Common myeloid progenitor, CD34-positive (primary cell): ENCODE data around the gene OSBPL6. TPM values are rescaled to one million over a fixed set of nuclear protein-coding genes. Genes with fewer than 3 reads are reported as not detected.
A peak's percentile ranks its signal among the peaks of the same experiment; 100 is the strongest.
"Not testable (repeated sequence)": the region's sequence is repeated elsewhere in the genome, so short reads cannot be mapped to it uniquely, and the experiment has no call there.

Experiments
- CTCF ChIA-PET: fragments of 350-600 bp; sonication (Branson Sonifier 250); formaldehyde crosslinking; loops from one replicate; lab custom pipeline; 2021; ENCODE audit warnings: antibody characterized with exemption; lab: Charles Lee
- POLR2A ChIA-PET: fragments of 350-600 bp; sonication (Branson Sonifier 250); formaldehyde crosslinking; loops from one replicate; lab custom pipeline; 2021; ENCODE audit warnings: antibody characterized with exemption; lab: Charles Lee
- DNase-seq, 3 donors: peaks; one replicate each; pipeline versions ENCODE4 v3.0.0 to v3.0.0-alpha.2; 2013
- H3K27ac ChIP-seq, 2 experiments: 1 replicate in 1 of 2; 2 replicates in 1 of 2; pipeline ENCODE4 v1.7.0; 2013; ENCODE audit warnings: inconsistent platforms in 2 of 2, low read length in 2 of 2, mild to moderate bottlenecking in 2 of 2, low read depth in 1 of 2, moderate library complexity in 1 of 2; ENCODE audit not compliant: severe bottlenecking in 2 of 2, insufficient read depth in 1 of 2, poor library complexity in 1 of 2
- H3K27me3 ChIP-seq, 5 experiments: replicated peaks in 2 of 5; 1 replicate in 3 of 5; 2 replicates in 2 of 5; pipeline versions ENCODE4 v1.6.1 to v1.7.0; 2013; ENCODE audit warnings: low read length in 4 of 5, mild to moderate bottlenecking in 2 of 5, moderate library complexity in 2 of 5, inconsistent platforms in 1 of 5; ENCODE audit not compliant: insufficient read depth in 5 of 5, control insufficient read depth in 4 of 5
- H3K36me3 ChIP-seq, 4 experiments: 1 replicate in 2 of 4; 2 replicates in 2 of 4; pipeline versions ENCODE4 v1.6.1 to v1.7.0; 2013; ENCODE audit warnings: low read length in 3 of 4, control low read depth in 1 of 4, mild to moderate bottlenecking in 1 of 4; ENCODE audit not compliant: control insufficient read depth in 4 of 4, insufficient read depth in 4 of 4
- H3K4me1 ChIP-seq, 4 experiments: 1 replicate in 3 of 4; 2 replicates in 1 of 4; pipeline versions ENCODE4 v1.6.1 to v1.7.1; 2013; ENCODE audit warnings: low read length in 3 of 4, mild to moderate bottlenecking in 3 of 4, control low read depth in 1 of 4, inconsistent platforms in 1 of 4, moderate library complexity in 1 of 4; ENCODE audit not compliant: control insufficient read depth in 4 of 4, insufficient read depth in 4 of 4; ENCODE audit errors: control extremely low read depth in 1 of 4
- H3K4me3 ChIP-seq, 7 experiments: 1 replicate in 4 of 7; 2 replicates in 3 of 7; pipeline versions ENCODE4 v1.5.1 to v1.7.0; 2013; ENCODE audit warnings: mild to moderate bottlenecking in 7 of 7, low read length in 6 of 7, moderate library complexity in 6 of 7, inconsistent platforms in 2 of 7, low read depth in 2 of 7, control low read depth in 1 of 7; ENCODE audit not compliant: insufficient read depth in 4 of 7, control insufficient read depth in 1 of 7; ENCODE audit errors: extremely low read depth in 1 of 7
- H3K9me3 ChIP-seq, 5 experiments: 1 replicate in 4 of 5; 2 replicates in 1 of 5; pipeline versions ENCODE4 v1.6.1 to v1.7.1; 2013; ENCODE audit warnings: low read length in 4 of 5, mild to moderate bottlenecking in 2 of 5, inconsistent platforms in 1 of 5, low read depth in 1 of 5, moderate library complexity in 1 of 5; ENCODE audit not compliant: control insufficient read depth in 4 of 5, insufficient read depth in 2 of 5; ENCODE audit errors: control extremely low read depth in 1 of 5
- WGBS: methylation state at CpG from one replicate; pipeline ENCODE4 v1.1.5; 2013; ENCODE audit not compliant: insufficient coverage; 5-methylcytosine and 5-hydroxymethylcytosine counted together
- polyA plus RNA-seq: library from polyadenylated mRNA; unstranded; fragments of 120-200 nt; gene quantifications from one replicate; pipeline ENCODE4 v1.2.1, GENCODE V29; 2013

Gene OSBPL6
- polyA plus RNA-seq, result 0.44 TPM

- Histone ChIP-seq H3K27me3 (peaks cover 0 to 41% (median 14%) of the 10 kb centered on the region in 5 experiments), H3K9me3 (no peaks in the 10 kb centered on the region), H3K36me3 (no peaks in the 10 kb centered on the region), H3K4me1 (peaks cover 3 to 33% (median 24%) of the 10 kb centered on the region in 4 experiments), H3K27ac (peak within 1 kb of the TSS in 1 of 2 experiments; percentile 14), H3K4me3 (peak within 1 kb of the TSS; percentile 30 to 84 (median 75))
- ChIA-PET CTCF (no interaction called here), POLR2A (no interaction called here)
- DNase-seq, result peak; percentile 74 to 90 (median 84)
- WGBS, result under 1% methylated on average over 59 of the region's 90 CpGs
Observed at GRCh38 chr2:178193823-178194599, at the start of gene OSBPL6. OSBPL6 (plus strand) TSS chr2:178194512; CDS start chr2:178306185, 111,673 bp downstream.

GRCh38 chr2:178152033-178152432 is 42.3 kb upstream of the OSBPL6 start:
- Histone ChIP-seq H3K9me3 (peaks cover 0 to 3% (median 2%) of the 10 kb centered on the region in 5 experiments), H3K27ac (no peak overlapping the region), H3K27me3 (no peaks in the 10 kb centered on the region), H3K4me3 (no peak overlapping the region), H3K36me3 (no peaks in the 10 kb centered on the region), H3K4me1 (no peaks in the 10 kb centered on the region)
- ChIA-PET POLR2A (no interaction called here), CTCF (interaction anchor here (0.8 kb wide), 1 partner anchor 40 kb away, joined by 3 read pairs; no protein-coding TSS in a partner anchor)
- no CpG with 5 or more reads among the region's 3 CpGs for WGBS
- no peak for DNase-seq

DNA sequence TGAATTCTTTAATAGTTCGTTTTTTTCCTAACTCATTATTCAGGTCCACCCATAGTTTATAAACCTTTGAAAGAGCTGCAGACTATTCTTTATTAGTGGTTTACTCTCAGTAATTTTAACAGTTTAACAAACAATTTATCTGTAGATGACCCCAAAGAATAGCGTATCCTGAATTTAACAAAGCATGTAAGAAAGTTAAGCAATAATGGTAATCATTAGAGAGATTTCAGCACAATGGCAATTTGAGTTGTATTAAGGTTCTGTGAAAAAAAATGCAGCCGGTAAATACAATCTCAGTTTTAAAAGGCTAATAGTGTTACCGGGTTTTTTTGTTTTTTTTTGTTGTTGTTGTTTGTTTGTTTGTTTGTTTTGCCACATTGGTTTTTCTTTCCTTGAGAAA is 41.8 kb upstream of the OSBPL6 start:
- Histone ChIP-seq H3K4me1 (no peaks in the 10 kb centered on the region), H3K9me3 (peaks cover 0 to 3% (median 2%) of the 10 kb centered on the region in 5 experiments), H3K4me3 (no peak overlapping the region), H3K27me3 (no peaks in the 10 kb centered on the region), H3K36me3 (no peaks in the 10 kb centered on the region), H3K27ac (no peak overlapping the region)
- no peak for DNase-seq
- POLR2A ChIA-PET, result no interaction called here
- CTCF ChIA-PET, result no interaction called here
- no CpG with 5 or more reads among the region's 4 CpGs for WGBS

GRCh38 chr2:178152977-178153376 is 41.3 kb upstream of the OSBPL6 start:
- Histone ChIP-seq H3K4me3 (no peak overlapping the region), H3K27me3 (no peaks in the 10 kb centered on the region), H3K4me1 (no peaks in the 10 kb centered on the region), H3K9me3 (peaks cover 0 to 3% (median 2%) of the 10 kb centered on the region in 5 experiments), H3K36me3 (no peaks in the 10 kb centered on the region), H3K27ac (no peak overlapping the region)
- no peak for DNase-seq
- ChIA-PET POLR2A (no interaction called here), CTCF (interaction anchor here (0.5 kb wide), 1 partner anchor 21 kb away, joined by 3 read pairs; no protein-coding TSS in a partner anchor)
- WGBS, result no CpG with 5 or more reads among the region's 1 CpG

GRCh38 chr2:178153878-178154277 is 40.4 kb upstream of the OSBPL6 start:
- DNase-seq, POLR2A ChIA-PET, H3K4me1 ChIP-seq, H3K27me3 ChIP-seq, CTCF ChIA-PET, H3K36me3 ChIP-seq, H3K4me3 ChIP-seq, H3K9me3 ChIP-seq, H3K27ac ChIP-seq: not testable (repeated sequence)
- 100% methylated on average over 1 of the region's 1 CpG for whole genome bisulfite sequencing

DNA sequence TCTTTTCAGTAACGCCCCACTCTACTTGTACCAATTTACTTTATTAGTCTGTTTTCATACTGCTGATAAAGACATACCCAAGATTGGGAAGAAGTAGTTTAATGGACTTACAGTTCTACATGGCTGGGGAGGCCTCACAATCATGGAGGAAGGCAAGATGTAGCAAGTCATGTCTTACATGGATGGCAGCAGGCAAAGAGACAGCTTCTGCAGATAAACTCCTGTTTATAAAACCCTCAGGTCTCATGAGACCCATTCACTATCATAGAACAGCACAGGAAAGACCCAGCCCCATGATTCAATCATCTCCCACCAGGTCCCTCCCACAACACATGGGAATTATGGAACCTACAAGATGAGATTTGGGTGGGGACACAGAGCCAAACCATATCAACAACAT is 38.8 kb upstream of the OSBPL6 start:
- H3K27ac ChIP-seq, result no peak overlapping the region
- ChIA-PET CTCF (no interaction called here), POLR2A (no interaction called here)
- H3K36me3 ChIP-seq, result no peaks in the 10 kb centered on the region
- H3K9me3 ChIP-seq, result peaks cover 0 to 3% (median 2%) of the 10 kb centered on the region in 5 experiments
- H3K4me1 ChIP-seq, result no peaks in the 10 kb centered on the region
- WGBS, result no CpG with 5 or more reads among the region's 1 CpG
- DNase-seq, result no peak
- H3K27me3 ChIP-seq, result no peaks in the 10 kb centered on the region
- H3K4me3 ChIP-seq, result no peak overlapping the region

GRCh38 chr2:178157574-178157973 is 36.7 kb upstream of the OSBPL6 start:
- no peaks in the 10 kb centered on the region for H3K4me1 ChIP-seq
- H3K4me3 ChIP-seq, result no peak overlapping the region
- H3K27ac ChIP-seq, result no peak overlapping the region
- DNase-seq, result no peak
- WGBS, result 94% methylated on average over 2 of the region's 5 CpGs
- ChIA-PET CTCF (no interaction called here), POLR2A (no interaction called here)
- no peaks in the 10 kb centered on the region for H3K36me3 ChIP-seq
- no peaks in the 10 kb centered on the region for H3K27me3 ChIP-seq
- H3K9me3 ChIP-seq, result peaks cover 0 to 3% (median 2%) of the 10 kb centered on the region in 5 experiments
